AG09309 (cell line): ENCODE results near the gene PRKAG2.

Experiments
- DNase-seq: peaks from one replicate; pipeline ENCODE4 v3.0.0-alpha.2; 2010; ENCODE audit warnings: low read depth
- H3K4me3 ChIP-seq: 2 replicates; pipeline ENCODE4 v1.5.1; 2011; ENCODE audit warnings: mild to moderate bottlenecking, low read depth, low read length, moderate library complexity; ENCODE audit not compliant: control insufficient read depth
- CTCF ChIP-seq: IDR thresholded peaks from 2 replicates; pipeline ENCODE4 v1.5.1; 2011; ENCODE audit warnings: mild to moderate bottlenecking, low read depth, low read length, inconsistent platforms; ENCODE audit not compliant: insufficient read depth, control insufficient read depth; ENCODE audit errors: missing control alignments

Gene PRKAG2

GRCh38 chr7:151792086-151792485 lies 84.8 kb downstream of the PRKAG2 start:
- H3K4me3 ChIP-seq = no peak overlapping the region
- TF ChIP-seq CTCF = no peak
- no peak for DNase-seq

- TF ChIP-seq CTCF = no peak
- no peak overlapping the region for H3K4me3 ChIP-seq
- DNase-seq = no peak
Observed at GRCh38 chr7:151790830-151791620, 85.9 kb downstream of the PRKAG2 start.

- no peak overlapping the region for H3K4me3 ChIP-seq
- no peak for TF ChIP-seq CTCF
- no peak for DNase-seq
Observed at GRCh38 chr7:151790095-151790829, 86.7 kb downstream of the PRKAG2 start.

GRCh38 chr7:151789380-151789947 lies 87.5 kb downstream of the PRKAG2 start:
- no peak for TF ChIP-seq CTCF
- H3K4me3 ChIP-seq = no peak overlapping the region
- no peak for DNase-seq

- H3K4me3 ChIP-seq = no peak overlapping the region
- DNase-seq = no peak
- no peak for TF ChIP-seq CTCF
Observed at GRCh38 chr7:151787348-151787747, 89.6 kb downstream of the PRKAG2 start.

GRCh38 chr7:151786936-151787335 lies 90.0 kb downstream of the PRKAG2 start:
- no peak overlapping the region for H3K4me3 ChIP-seq
- no peak for TF ChIP-seq CTCF

More at GRCh38 chr7:151786936-151787335, 90.0 kb downstream of the PRKAG2 start:
- DNase-seq = no peak
